SK-N-SH (cell line): ENCODE data around the gene STARD3. TPM values are rescaled to one million over a fixed set of nuclear protein-coding genes. Genes with fewer than 3 reads are reported as not detected.

Experiments
- CTCF ChIA-PET: fragments of 300-600, 350-600 bp; formaldehyde crosslinking; extraction: SDS; loops from one replicate; lab custom pipeline; 2021; lab: Yijun Ruan, JAX
- POLR2A ChIA-PET: fragments of 350-600 bp; sonication (Branson Sonifier 250); formaldehyde crosslinking; extraction: SDS; loops from one replicate; lab custom pipeline; 2020; ENCODE audit warnings: antibody characterized with exemption, inconsistent platforms; lab: Yijun Ruan, JAX
- DNase-seq: peaks from one replicate; pipeline ENCODE4 v3.0.0; 2012
- H2AFZ ChIP-seq: fragments of 200-600 bp; sonication (generic); 2 replicates; pipeline ENCODE4 v1.8.1; 2016; ENCODE audit warnings: antibody characterized with exemption, mild to moderate bottlenecking, low read depth
- H3F3A ChIP-seq: fragments of 200-600 bp; sonication (generic); replicated peaks from 2 replicates; pipeline ENCODE3; 2016; ENCODE audit warnings: antibody characterized with exemption, mild to moderate bottlenecking; ENCODE audit not compliant: insufficient read depth
- H3K27ac ChIP-seq, 2 experiments: fragments of 200-500 bp in 1 of 2; fragments of 200-600 bp in 1 of 2; sonication (Bioruptor generic) in 1 of 2; sonication (generic), shearing (Covaris generic) in 1 of 2; 2 replicates each; pipeline versions ENCODE4 v1.5.1 to v1.6.1; 2014 to 2016; ENCODE audit warnings: low read depth in 2 of 2, inconsistent platforms in 1 of 2, low read length in 1 of 2, mild to moderate bottlenecking in 1 of 2, mixed read lengths in 1 of 2
- H3K27me3 ChIP-seq: fragments of 200-600 bp; sonication (generic), shearing (Covaris generic); 2 replicates; pipeline ENCODE4 v1.6.1; 2016; ENCODE audit warnings: mixed run types; ENCODE audit not compliant: insufficient read depth
- H3K36me3 ChIP-seq, 2 experiments: fragments of 200-500 bp in 1 of 2; fragments of 200-600 bp in 1 of 2; sonication (Bioruptor generic) in 1 of 2; sonication (generic) in 1 of 2; replicated peaks in 1 of 2; 2 replicates each; pipeline versions ENCODE3 to v1.5.1; 2014 to 2016; ENCODE audit warnings: low read length in 1 of 2, mild to moderate bottlenecking in 1 of 2; ENCODE audit not compliant: insufficient read depth in 2 of 2, control insufficient read depth in 1 of 2
- H3K4me1 ChIP-seq, 2 experiments: fragments of 200-500 bp in 1 of 2; fragments of 200-600 bp in 1 of 2; sonication (Bioruptor generic) in 1 of 2; sonication (generic), shearing (Covaris generic) in 1 of 2; 2 replicates each; pipeline versions ENCODE4 v1.5.1 to v1.6.1; 2014 to 2016; ENCODE audit warnings: low read depth in 1 of 2, low read length in 1 of 2, mixed run types in 1 of 2; ENCODE audit not compliant: insufficient read depth in 2 of 2, control insufficient read depth in 1 of 2
- H3K4me2 ChIP-seq: fragments of 200-600 bp; sonication (generic), shearing (Covaris generic); 2 replicates; pipeline ENCODE4 v1.6.1; 2017; ENCODE audit warnings: mixed run types
- H3K4me3 ChIP-seq, 2 experiments: fragments of 200-500 bp in 1 of 2; fragments of 200-600 bp in 1 of 2; sonication (Bioruptor generic) in 1 of 2; sonication (generic), shearing (Covaris generic) in 1 of 2; 2 replicates each; pipeline versions ENCODE4 v1.5.1 to v1.8.1; 2014 to 2016; ENCODE audit warnings: low read depth in 2 of 2, inconsistent platforms in 1 of 2, low read length in 1 of 2, mild to moderate bottlenecking in 1 of 2, mixed read lengths in 1 of 2, moderate library complexity in 1 of 2
- H3K79me2 ChIP-seq: fragments of 200-600 bp; sonication (generic); 2 replicates; pipeline ENCODE4 v1.8.1; 2017; ENCODE audit warnings: mild to moderate bottlenecking; ENCODE audit not compliant: insufficient read depth
- H3K9ac ChIP-seq: fragments of 200-600 bp; sonication (generic); 2 replicates; pipeline ENCODE4 v1.6.1; 2017; ENCODE audit warnings: mixed run types
- H3K9me2 ChIP-seq: fragments of 200-600 bp; sonication (generic); 2 replicates; pipeline ENCODE4 v1.6.1; 2017; ENCODE audit warnings: mixed run types
- H3K9me3 ChIP-seq: fragments of 200-600 bp; sonication (generic); 2 replicates; pipeline ENCODE4 v1.6.1; 2017; ENCODE audit warnings: mixed run types, mild to moderate bottlenecking, moderate library complexity
- H4K20me1 ChIP-seq: fragments of 200-600 bp; sonication (generic); 2 replicates; pipeline ENCODE4 v1.6.1; 2017; ENCODE audit warnings: mild to moderate bottlenecking, mixed run types; ENCODE audit not compliant: insufficient read depth
- CHD2 ChIP-seq: fragments of 150-350 bp; IDR thresholded peaks from 2 replicates; pipeline ENCODE4 v1.6.1; 2018; ENCODE audit warnings: low read length; ENCODE audit not compliant: partially characterized antibody
- EP300 ChIP-seq, 2 experiments: IDR thresholded peaks; 2 replicates each; pipeline versions ENCODE4 v1.4.0 to v1.6.1; 2012; ENCODE audit warnings: borderline replicate concordance in 1 of 2, low read depth in 1 of 2, low read length in 1 of 2
- EZH2phosphoT487 ChIP-seq: fragments of 200-600 bp; sonication (generic); IDR thresholded peaks from 2 replicates; pipeline ENCODE4 v1.6.1; 2017; ENCODE audit warnings: low read depth, mixed run types, mild to moderate bottlenecking, antibody characterized with exemption, moderate library complexity, borderline replicate concordance
- FOXJ3 ChIP-seq: sonication (generic); formaldehyde crosslinking; IDR thresholded peaks from 2 replicates; pipeline ENCODE4 v1.5.1; 2020; ENCODE audit warnings: mild to moderate bottlenecking, missing genetic modification reagents
- IRF3 ChIP-seq: fragments of 150-350 bp; IDR thresholded peaks from 2 replicates; pipeline ENCODE4 v1.6.1; 2016; ENCODE audit warnings: mild to moderate bottlenecking, low read depth, low read length
- JUND ChIP-seq: IDR thresholded peaks from 2 replicates; pipeline ENCODE4 v1.4.0; 2012
- MEF2A ChIP-seq: IDR thresholded peaks from 2 replicates; pipeline ENCODE4 v1.4.0; 2012; ENCODE audit warnings: low read depth, borderline replicate concordance
- MXI1 ChIP-seq: IDR thresholded peaks from 2 replicates; pipeline ENCODE4 v1.6.1; 2012; ENCODE audit warnings: mild to moderate bottlenecking, low read depth, low read length, improper control_type of control experiment
- NFIC ChIP-seq: IDR thresholded peaks from 2 replicates; pipeline ENCODE4 v1.4.0; 2012; ENCODE audit warnings: borderline replicate concordance
- POLR2AphosphoS5 ChIP-seq: IDR thresholded peaks from 2 replicates; pipeline ENCODE4 v1.6.1; 2012; ENCODE audit warnings: low read depth, low read length
- RAD21 ChIP-seq: IDR thresholded peaks from 2 replicates; pipeline ENCODE4 v1.6.1; 2012; ENCODE audit warnings: mild to moderate bottlenecking, low read length
- RCOR1 ChIP-seq: fragments of 150-350 bp; IDR thresholded peaks from 2 replicates; pipeline ENCODE4 v1.6.1; 2017; ENCODE audit warnings: antibody characterized with exemption, low read length
- RFX5 ChIP-seq: IDR thresholded peaks from 2 replicates; pipeline ENCODE4 v1.6.1; 2012; ENCODE audit warnings: mild to moderate bottlenecking, improper control_type of control experiment, low read length
- RXRA ChIP-seq: IDR thresholded peaks from 2 replicates; pipeline ENCODE4 v1.4.0; 2012; ENCODE audit warnings: low read depth, mild to moderate bottlenecking, borderline replicate concordance
- SIN3A ChIP-seq: IDR thresholded peaks from 2 replicates; pipeline ENCODE4 v1.6.1; 2012; ENCODE audit warnings: low read depth, mild to moderate bottlenecking, low read length, moderate library complexity, borderline replicate concordance
- TAF1 ChIP-seq: IDR thresholded peaks from 2 replicates; pipeline ENCODE4 v1.6.1; 2012; ENCODE audit warnings: low read depth, mild to moderate bottlenecking, low read length, moderate library complexity, borderline replicate concordance
- TCF12 ChIP-seq: IDR thresholded peaks from 2 replicates; pipeline ENCODE4 v1.4.0; 2012
- WGBS: methylation state at CpG from one replicate; pipeline ENCODE4 v1.1.6; 2017; ENCODE audit warnings: low lambda C conversion rate; 5-methylcytosine and 5-hydroxymethylcytosine counted together
- polyA plus RNA-seq, 3 experiments: library from polyadenylated mRNA; depleted of rRNA; stranded (reverse); fragments of >200 nt; gene quantifications; 2 replicates each; pipeline ENCODE4 v1.2.3, GENCODE V29; 2012
- TF ChIP-seq, protein P1 (sequence below): IDR thresholded peaks from 2 replicates; pipeline ENCODE4 v1.6.1; 2012; ENCODE audit warnings: mild to moderate bottlenecking, low read depth, low read length, moderate library complexity
- TF ChIP-seq, protein P2 (sequence below): IDR thresholded peaks from 2 replicates; pipeline ENCODE4; 2012

Gene STARD3
- polyA plus RNA-seq, 1 of the 3 experiments (the other 2 are of a cell fraction): 76.8 TPM

DNA sequence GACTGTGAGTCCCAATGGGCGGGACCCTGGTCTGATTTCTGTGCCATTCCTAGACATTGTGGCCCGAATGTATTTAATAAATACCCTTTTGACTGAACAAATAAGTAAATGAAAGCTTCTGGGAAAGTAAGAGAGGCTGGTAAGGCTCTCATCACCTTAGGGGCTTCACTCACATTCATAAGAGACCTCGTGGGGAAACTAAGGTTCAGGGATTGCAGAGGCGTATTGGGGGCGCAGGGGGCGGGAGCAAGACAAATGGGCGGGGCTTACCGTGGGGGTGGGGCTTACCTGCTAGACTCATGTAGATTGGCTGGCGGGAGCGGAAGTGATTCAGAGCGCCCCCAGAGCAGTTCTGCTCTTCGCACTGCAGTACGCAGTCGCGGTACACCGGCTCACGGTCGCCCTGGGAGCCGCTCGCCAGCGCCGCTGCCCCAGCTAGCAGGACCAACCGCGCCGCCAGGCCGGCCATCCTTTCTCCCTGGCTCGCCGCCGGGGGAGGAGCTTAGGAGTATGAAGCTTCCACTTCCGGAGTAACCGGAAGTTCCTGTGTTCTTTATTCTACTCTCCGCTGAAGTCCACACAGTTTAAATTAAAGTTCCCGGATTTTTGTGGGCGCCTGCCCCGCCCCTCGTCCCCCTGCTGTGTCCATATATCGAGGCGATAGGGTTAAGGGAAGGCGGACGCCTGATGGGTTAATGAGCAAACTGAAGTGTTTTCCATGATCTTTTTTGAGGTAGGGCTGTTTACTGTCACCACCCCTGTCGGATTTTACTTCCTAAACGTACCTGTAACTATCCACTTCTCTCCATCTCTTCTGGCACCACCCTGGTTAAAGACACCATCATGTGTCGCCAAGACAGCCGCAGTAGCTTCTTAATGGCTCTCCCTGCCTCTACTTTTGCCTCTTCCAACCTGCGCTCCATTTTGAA, 50.9 kb downstream of the STARD3 start, which contains the start of gene PGAP3 (continued):
- no peak for TF ChIP-seq IRF3
- 0 out of 2 replicates have a peak, but pooled peaks have one; percentile 4 for TF ChIP-seq TCF12
- no peak for TF ChIP-seq JUND
- no peak for TF ChIP-seq RFX5
- TF ChIP-seq, protein P1, sequence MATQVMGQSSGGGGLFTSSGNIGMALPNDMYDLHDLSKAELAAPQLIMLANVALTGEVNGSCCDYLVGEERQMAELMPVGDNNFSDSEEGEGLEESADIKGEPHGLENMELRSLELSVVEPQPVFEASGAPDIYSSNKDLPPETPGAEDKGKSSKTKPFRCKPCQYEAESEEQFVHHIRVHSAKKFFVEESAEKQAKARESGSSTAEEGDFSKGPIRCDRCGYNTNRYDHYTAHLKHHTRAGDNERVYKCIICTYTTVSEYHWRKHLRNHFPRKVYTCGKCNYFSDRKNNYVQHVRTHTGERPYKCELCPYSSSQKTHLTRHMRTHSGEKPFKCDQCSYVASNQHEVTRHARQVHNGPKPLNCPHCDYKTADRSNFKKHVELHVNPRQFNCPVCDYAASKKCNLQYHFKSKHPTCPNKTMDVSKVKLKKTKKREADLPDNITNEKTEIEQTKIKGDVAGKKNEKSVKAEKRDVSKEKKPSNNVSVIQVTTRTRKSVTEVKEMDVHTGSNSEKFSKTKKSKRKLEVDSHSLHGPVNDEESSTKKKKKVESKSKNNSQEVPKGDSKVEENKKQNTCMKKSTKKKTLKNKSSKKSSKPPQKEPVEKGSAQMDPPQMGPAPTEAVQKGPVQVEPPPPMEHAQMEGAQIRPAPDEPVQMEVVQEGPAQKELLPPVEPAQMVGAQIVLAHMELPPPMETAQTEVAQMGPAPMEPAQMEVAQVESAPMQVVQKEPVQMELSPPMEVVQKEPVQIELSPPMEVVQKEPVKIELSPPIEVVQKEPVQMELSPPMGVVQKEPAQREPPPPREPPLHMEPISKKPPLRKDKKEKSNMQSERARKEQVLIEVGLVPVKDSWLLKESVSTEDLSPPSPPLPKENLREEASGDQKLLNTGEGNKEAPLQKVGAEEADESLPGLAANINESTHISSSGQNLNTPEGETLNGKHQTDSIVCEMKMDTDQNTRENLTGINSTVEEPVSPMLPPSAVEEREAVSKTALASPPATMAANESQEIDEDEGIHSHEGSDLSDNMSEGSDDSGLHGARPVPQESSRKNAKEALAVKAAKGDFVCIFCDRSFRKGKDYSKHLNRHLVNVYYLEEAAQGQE: 0 out of 2 replicates have a peak, but pooled peaks have one; percentile 5
- no peak for TF ChIP-seq RAD21
- TF ChIP-seq MXI1: peak; percentile 42; the same call in 1 of the 2 replicates
- TF ChIP-seq TAF1: peak; percentile 68
- TF ChIP-seq, all 33 proteins: peak for 13

- no peaks in the 10 kb centered on the region for H3K9me2 ChIP-seq
Observed at GRCh38 chr17:39688475-39688835, 51.5 kb downstream of the STARD3 start.

More at GRCh38 chr17:39688475-39688835, 51.5 kb downstream of the STARD3 start:
- CTCF ChIA-PET: interaction anchor here (0.8 to 2.2 kb wide), 9 partner anchors 8 to 66 kb away, joined by 3 to 10 read pairs (median 5); no protein-coding TSS in a partner anchor
- peaks cover 15% of the 10 kb centered on the region for H3F3A ChIP-seq
- no peaks in the 10 kb centered on the region for H3K27me3 ChIP-seq
- H3K79me2 ChIP-seq: no peaks in the 10 kb centered on the region
- 74% methylated on average over 6 of the region's 6 CpGs for WGBS
- peak overlapping the region; percentile 61 to 78 for H3K4me3 ChIP-seq
- TF ChIP-seq SIN3A: no peak
- no peak for TF ChIP-seq MEF2A
- no peak for TF ChIP-seq RFX5
- TF ChIP-seq EZH2phosphoT487: no peak
- TF ChIP-seq CHD2: no peak
- no peak for TF ChIP-seq RCOR1
- TF ChIP-seq NFIC: no peak
- TF ChIP-seq, protein P1: no peak
- TF ChIP-seq, protein P2, sequence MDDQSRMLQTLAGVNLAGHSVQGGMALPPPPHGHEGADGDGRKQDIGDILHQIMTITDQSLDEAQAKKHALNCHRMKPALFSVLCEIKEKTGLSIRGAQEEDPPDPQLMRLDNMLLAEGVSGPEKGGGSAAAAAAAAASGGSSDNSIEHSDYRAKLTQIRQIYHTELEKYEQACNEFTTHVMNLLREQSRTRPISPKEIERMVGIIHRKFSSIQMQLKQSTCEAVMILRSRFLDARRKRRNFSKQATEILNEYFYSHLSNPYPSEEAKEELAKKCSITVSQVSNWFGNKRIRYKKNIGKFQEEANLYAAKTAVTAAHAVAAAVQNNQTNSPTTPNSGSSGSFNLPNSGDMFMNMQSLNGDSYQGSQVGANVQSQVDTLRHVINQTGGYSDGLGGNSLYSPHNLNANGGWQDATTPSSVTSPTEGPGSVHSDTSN: no peak
- no peak for TF ChIP-seq EP300 (IDR thresholded peaks at IDR 0.05; ENCODE audit: borderline replicate concordance in 1 of 2, low read depth in 1 of 2, low read length in 1 of 2)
- TF ChIP-seq JUND: no peak
- no peak for TF ChIP-seq RXRA
- no peak for TF ChIP-seq POLR2AphosphoS5
- TF ChIP-seq FOXJ3: no peak
- no peak for TF ChIP-seq MXI1
- TF ChIP-seq, all 33 proteins: peak for 0
- no peak for DNase-seq
- Histone ChIP-seq H3K36me3 (no peaks in the 10 kb centered on the region), H3K4me1 (peaks cover 0 to 13% of the 10 kb centered on the region in 2 experiments; a peak in 2 of 4 replicates), H3K9me3 (no peaks in the 10 kb centered on the region), H2AFZ (peak overlapping the region; percentile 99), H3K27ac (peak overlapping the region; percentile 84 to 98), H3K9ac (peak overlapping the region; percentile 49; the same call in 1 of the 2 replicates), H3K4me2 (peak overlapping the region; percentile 86), H4K20me1 (no peaks in the 10 kb centered on the region)
- POLR2A ChIA-PET: interaction anchor here (0.9 to 1.5 kb wide), 5 partner anchors 9 to 20 kb away, joined by 3 to 7 read pairs (median 4); partner anchors contain the start of gene PNMT
